Right lobe of liver (tissue), 6 donors: ENCODE measurements around the gene GNPNAT1. TPM values are rescaled to one million over a fixed set of nuclear protein-coding genes. Genes with fewer than 3 reads are reported as not detected.
"Not testable (repeated sequence)": the region's sequence is repeated elsewhere in the genome, so short reads cannot be mapped to it uniquely, and the experiment has no call there.

ENCODE experiments used
- ATAC-seq, 4 donors: fragments of 200-7000 bp; cut with Tn5 transposase; one replicate each; pipeline ENCODE4 v1.9.1; 2020; ENCODE audit warnings: mild to moderate bottlenecking in 4 of 4, moderate library complexity in 4 of 4
- DNase-seq, 3 donors: peaks; one replicate each; pipeline ENCODE4 v3.0.0-alpha.2; 2020
- H3K27ac ChIP-seq, 3 donors: fragments of 200-600 bp; one replicate each; pipeline ENCODE4 v1.8.0; 2022
- H3K27me3 ChIP-seq, 2 donors: fragments of 200-600 bp; one replicate each; pipeline ENCODE4 v1.8.0; 2022
- H3K36me3 ChIP-seq, 4 donors: fragments of 200-600 bp; sonication (generic) in 1 of 4; one replicate each; pipeline versions ENCODE4 v1.5.1 to v1.8.0; 2017 to 2022; ENCODE audit warnings: control low read depth in 1 of 4
- H3K4me1 ChIP-seq, 4 donors: fragments of 200-600 bp; sonication (generic) in 1 of 4; one replicate each; pipeline versions ENCODE4 v1.5.1 to v1.8.0; 2017 to 2022; ENCODE audit warnings: control low read depth in 1 of 4
- H3K4me3 ChIP-seq, 3 donors: fragments of 200-600 bp; one replicate each; pipeline ENCODE4 v1.8.0; 2022
- H3K9me3 ChIP-seq, 4 donors: fragments of 200-600 bp; sonication (generic) in 1 of 4; one replicate each; pipeline versions ENCODE4 v1.5.1 to v1.8.0; 2017 to 2022; ENCODE audit warnings: control low read depth in 1 of 4
- POLR2A ChIP-seq: fragments of 450-650 bp; IDR thresholded peaks from one replicate; pipeline ENCODE4 v1.6.1; 2017; ENCODE audit warnings: antibody characterized with exemption, mild to moderate bottlenecking
- WGBS: methylation state at CpG from one replicate; pipeline ENCODE4 v1.1.6; 2018; ENCODE audit warnings: low coverage, low lambda C conversion rate; ENCODE audit not compliant: insufficient coverage; ENCODE audit errors: missing lambda C conversion rate; 5-methylcytosine and 5-hydroxymethylcytosine counted together
- intact Hi-C, 2 donors: fragments of 100-400 bp; cut with DNase I; formaldehyde crosslinking; loops; one replicate each; pipeline versions ENCODE4 v1.11.2 to v1.14.1; 2022
- small RNA-seq, 2 experiments: library from RNA; depleted of rRNA; stranded (forward); fragments of <200 nt; gene quantifications; one replicate each; pipeline ENCODE3, GENCODE V24; 2016
- total RNA-seq, 6 experiments: library from RNA; depleted of rRNA in 2 of 6; stranded (reverse); fragments of >200 nt in 2 of 6; fragmentation: NEBNext Ultra II Directional in 3 of 6; extraction: Animal tissue kit (Norgen Biotek cat#: 25700) in 3 of 6; gene quantifications; one replicate each; pipeline versions ENCODE4 v1.1.0 to v1.2.4, GENCODE V29; 2016 to 2023
- TF ChIP-seq, protein P1 (sequence below), 4 donors: fragments of 200-600 bp in 3 of 4; fragments of 450-650 bp in 1 of 4; IDR thresholded peaks; one replicate each; pipeline versions ENCODE4 v1.5.1 to v1.8.0; 2016 to 2022; ENCODE audit warnings: antibody characterized with exemption in 4 of 4, mild to moderate bottlenecking in 2 of 4
- donor health status: DM: no; HTN: yes; CAD: no.
- donor health status: DM: no; HTN: no; CAD: no.
- donor health status: DM: no; HTN: no; CAD: no.
- donor health status: DM: no; HTN: yes; CAD: no.
- donor health status: DM: no; HTN: yes; CAD: no.

Gene GNPNAT1
- total RNA-seq, 6 experiments from 2014 or later = 31.4 to 47.6 (median 43.2) TPM

DNA sequence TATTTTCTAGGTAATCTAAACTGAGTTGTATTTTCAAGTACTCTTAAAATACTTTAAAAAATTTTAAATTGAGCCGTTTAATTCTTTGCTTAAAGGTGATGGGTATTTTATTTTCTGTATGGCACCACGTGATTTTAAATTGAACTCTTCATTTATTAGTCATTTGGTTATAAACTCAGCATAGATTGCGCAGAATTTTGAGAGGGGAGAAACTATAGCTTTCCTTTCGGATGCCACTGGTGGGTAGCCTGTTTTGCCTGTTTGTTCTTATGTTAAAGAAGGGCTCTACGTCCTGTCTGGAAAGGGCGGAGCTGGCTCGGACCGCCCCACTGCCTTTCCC, 61.9 kb downstream of the GNPNAT1 start:
- DNase-seq (no peak), ATAC-seq (no peak)
- peaks cover 0 to 28% (median 9%) of the 10 kb centered on the region in 4 donors for H3K36me3 ChIP-seq
- H3K27me3 ChIP-seq = no peaks in the 10 kb centered on the region
- H3K4me1 ChIP-seq = peaks cover 0 to 14% (median 6%) of the 10 kb centered on the region in 4 donors
- TF ChIP-seq POLR2A = no peak
- TF ChIP-seq, protein P1, sequence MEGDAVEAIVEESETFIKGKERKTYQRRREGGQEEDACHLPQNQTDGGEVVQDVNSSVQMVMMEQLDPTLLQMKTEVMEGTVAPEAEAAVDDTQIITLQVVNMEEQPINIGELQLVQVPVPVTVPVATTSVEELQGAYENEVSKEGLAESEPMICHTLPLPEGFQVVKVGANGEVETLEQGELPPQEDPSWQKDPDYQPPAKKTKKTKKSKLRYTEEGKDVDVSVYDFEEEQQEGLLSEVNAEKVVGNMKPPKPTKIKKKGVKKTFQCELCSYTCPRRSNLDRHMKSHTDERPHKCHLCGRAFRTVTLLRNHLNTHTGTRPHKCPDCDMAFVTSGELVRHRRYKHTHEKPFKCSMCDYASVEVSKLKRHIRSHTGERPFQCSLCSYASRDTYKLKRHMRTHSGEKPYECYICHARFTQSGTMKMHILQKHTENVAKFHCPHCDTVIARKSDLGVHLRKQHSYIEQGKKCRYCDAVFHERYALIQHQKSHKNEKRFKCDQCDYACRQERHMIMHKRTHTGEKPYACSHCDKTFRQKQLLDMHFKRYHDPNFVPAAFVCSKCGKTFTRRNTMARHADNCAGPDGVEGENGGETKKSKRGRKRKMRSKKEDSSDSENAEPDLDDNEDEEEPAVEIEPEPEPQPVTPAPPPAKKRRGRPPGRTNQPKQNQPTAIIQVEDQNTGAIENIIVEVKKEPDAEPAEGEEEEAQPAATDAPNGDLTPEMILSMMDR (IDR thresholded peaks at IDR 0.05) = no peak
- peak overlapping the region; percentile 10 to 94 (median 87) for H3K4me3 ChIP-seq
- peak overlapping the region in 1 of 3 donors; percentile 20 for H3K27ac ChIP-seq
- H3K9me3 ChIP-seq = no peaks in the 10 kb centered on the region
- intact Hi-C loops = no loop called here
- WGBS = 0% methylated on average over 5 of the region's 8 CpGs

DNA sequence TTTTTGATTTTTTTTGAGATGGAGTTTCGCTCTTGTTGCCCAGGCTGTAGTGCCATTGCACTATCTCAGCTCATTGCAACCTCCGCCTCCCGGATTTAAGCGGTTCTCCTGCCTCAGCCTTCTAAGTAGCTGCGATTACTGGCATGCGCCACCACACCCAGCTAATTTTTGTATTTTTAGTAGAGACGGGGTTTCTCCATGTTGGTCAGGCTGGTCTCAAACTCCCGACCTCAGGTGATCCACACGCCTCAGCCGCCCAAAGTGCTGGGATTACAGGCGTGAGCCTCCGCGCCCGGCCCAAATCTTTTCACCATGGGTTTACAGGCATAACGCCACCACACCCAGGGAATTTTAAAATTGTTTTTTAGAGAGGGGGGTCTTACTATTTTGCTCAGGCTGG, 62.4 kb downstream of the GNPNAT1 start:
- Histone ChIP-seq H3K36me3 (peaks cover 0 to 33% (median 9%) of the 10 kb centered on the region in 4 donors), H3K4me1 (peaks cover 0 to 19% (median 9%) of the 10 kb centered on the region in 4 donors)
- H3K9me3 ChIP-seq, H3K27me3 ChIP-seq, ATAC-seq, H3K27ac ChIP-seq, intact Hi-C loops, DNase-seq, H3K4me3 ChIP-seq: not testable (repeated sequence)
- 91% methylated on average over 15 of the region's 15 CpGs for WGBS

DNA sequence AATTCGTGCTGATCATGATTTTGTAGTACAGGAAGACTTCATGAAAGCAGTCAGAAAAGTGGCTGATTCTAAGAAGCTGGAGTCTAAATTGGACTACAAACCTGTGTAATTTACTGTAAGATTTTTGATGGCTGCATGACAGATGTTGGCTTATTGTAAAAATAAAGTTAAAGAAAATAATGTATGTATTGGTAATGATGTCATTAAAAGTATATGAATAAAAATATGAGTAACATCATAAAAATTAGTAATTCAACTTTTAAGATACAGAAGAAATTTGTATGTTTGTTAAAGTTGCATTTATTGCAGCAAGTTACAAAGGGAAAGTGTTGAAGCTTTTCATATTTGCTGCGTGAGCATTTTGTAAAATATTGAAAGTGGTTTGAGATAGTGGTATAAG, 63.9 kb downstream of the GNPNAT1 start:
- H3K27me3 ChIP-seq, DNase-seq, H3K4me3 ChIP-seq, ATAC-seq, intact Hi-C loops, H3K9me3 ChIP-seq, H3K27ac ChIP-seq: not testable (repeated sequence)
- H3K4me1 ChIP-seq = peaks cover 0 to 33% (median 12%) of the 10 kb centered on the region in 4 donors
- H3K36me3 ChIP-seq = peaks cover 0 to 40% (median 10%) of the 10 kb centered on the region in 4 donors
- WGBS = 100% methylated on average over 2 of the region's 2 CpGs

Small RNA genes within 50 kb of the gene (small RNA-seq; reads per million reads assigned to genes)
- 0 reads per million in 2 experiments for gene AL139317.2

Other genes starting within 250 kb of the GNPNAT1 start
- gene TXNDC16, start 239.1 kb downstream of the GNPNAT1 start, total RNA-seq = 1 to 10 TPM; 2.0 to 5.5 (median 4.1) TPM
- gene GPR137C, start 238.8 kb downstream of the GNPNAT1 start, total RNA-seq = under 1 TPM; 0.18 to 0.51 (median 0.20) TPM
- gene ERO1A, start 96.0 kb downstream of the GNPNAT1 start, total RNA-seq = 100 to 1,000 TPM in 1 of 6 experiments, 10 to 100 TPM in 5; 31.2 to 162 (median 37.9) TPM
- gene PSMC6, start 84.4 kb downstream of the GNPNAT1 start, total RNA-seq = 10 to 100 TPM; 40.7 to 63.0 (median 51.3) TPM
- 10 to 100 TPM; 10.1 to 18.3 (median 13.1) TPM for gene STYX, start 61.4 kb downstream of the GNPNAT1 start, total RNA-seq
- 10 to 100 TPM; 40.4 to 64.5 (median 53.3) TPM for gene FERMT2, start 159.4 kb upstream of the GNPNAT1 start, total RNA-seq